Measurements from ENCODE around the gene ZNF296. TPM values are rescaled to one million over a fixed set of nuclear protein-coding genes. Genes with fewer than 3 reads are reported as not detected.

ZNF296 gene
- total RNA-seq, 2 experiments from 2014 or later: 13.5 to 31.4 TPM

- TF ChIP-seq EZH2phosphoT487 (IDR thresholded peaks at IDR 0.05; ENCODE audit: borderline replicate concordance, low read depth, low read length) (no peak), CTCF (conservative IDR thresholded peaks at IDR 0.05; ENCODE audit: low read length) (no peak)
- H3K27ac ChIP-seq (ENCODE audit: low read depth, low read length, poor library complexity, severe bottlenecking): no peak overlapping the region
- no peak for DNase-seq (ENCODE audit: low spot score)
- H4K20me1 ChIP-seq (ENCODE audit: insufficient read depth, low read length): no peaks in the 10 kb centered on the region; the same call in 1 of the 2 replicates
- no peak overlapping the region for H2AFZ ChIP-seq (ENCODE audit: low read length)
- H3K4me2 ChIP-seq (ENCODE audit: low read length): peak overlapping the region; percentile 13; the same call in 1 of the 2 replicates
- H3K9me2 ChIP-seq (ENCODE audit: insufficient read depth, low read length): no peaks in the 10 kb centered on the region
- POLR2A ChIA-PET: interaction anchor here (0.6 kb wide), 1 partner anchor 11 kb away, joined by 3 read pairs; no protein-coding TSS in a partner anchor
- H3K4me3 ChIP-seq (ENCODE audit: low read depth, low read length, poor library complexity, severe bottlenecking): no peak overlapping the region
- CTCF ChIA-PET (ENCODE audit: unreplicated experiment): no interaction called here
- no peaks in the 10 kb centered on the region for H3K9me3 ChIP-seq (ENCODE audit: low read length)
- H3K79me2 ChIP-seq (ENCODE audit: insufficient read depth, low read depth, low read length): peaks cover 47% of the 10 kb centered on the region
- peaks cover 20% of the 10 kb centered on the region; the same call in 1 of the 2 replicates for H3K36me3 ChIP-seq (ENCODE audit: insufficient read depth, low read length)
- peaks cover 14% of the 10 kb centered on the region for H3K4me1 ChIP-seq (ENCODE audit: insufficient read depth, low read length, poor library complexity, severe bottlenecking)
- intact Hi-C loops (cut with micrococcal nuclease; ENCODE audit: unreplicated experiment): no loop called here
- no TSS peak for BruUV-seq (replicated peaks)
Observed at GRCh38 chr19:45103156-45103507, 26.9 kb upstream of the ZNF296 start.

DNA sequence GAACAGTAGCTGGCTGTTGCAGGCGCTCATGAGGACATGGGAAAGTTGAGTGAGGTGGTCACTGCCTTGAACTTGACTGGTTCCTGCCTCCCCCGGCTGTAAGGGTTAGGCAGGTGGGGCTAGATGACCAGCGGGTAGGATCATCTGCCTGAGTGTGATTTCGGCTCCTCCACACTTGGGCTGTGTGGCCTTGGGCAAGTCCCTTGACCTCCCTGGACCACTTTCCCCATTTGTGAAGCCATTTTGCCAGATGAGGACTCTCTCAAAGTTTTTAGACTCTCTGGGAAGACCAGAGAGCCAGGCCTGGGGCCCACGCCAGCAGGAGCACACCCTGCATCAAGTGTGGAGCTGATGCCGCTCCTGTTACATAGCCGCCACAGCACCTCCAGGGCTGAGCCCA, 26.2 kb upstream of the ZNF296 start:
- Histone ChIP-seq H3K4me2 (ENCODE audit: low read length) (no peak overlapping the region), H3K79me2 (ENCODE audit: insufficient read depth, low read depth, low read length) (peaks cover 47% of the 10 kb centered on the region), H3K9me3 (ENCODE audit: low read length) (no peaks in the 10 kb centered on the region), H3K36me3 (ENCODE audit: insufficient read depth, low read length) (peaks cover 20% of the 10 kb centered on the region; the same call in 1 of the 2 replicates), H3K4me1 (ENCODE audit: insufficient read depth, low read length, poor library complexity, severe bottlenecking) (peaks cover 14% of the 10 kb centered on the region), H3K4me3 (ENCODE audit: low read depth, low read length, poor library complexity, severe bottlenecking) (no peak overlapping the region), H3K9me2 (ENCODE audit: insufficient read depth, low read length) (no peaks in the 10 kb centered on the region), H2AFZ (ENCODE audit: low read length) (no peak overlapping the region), H4K20me1 (ENCODE audit: insufficient read depth, low read length) (no peaks in the 10 kb centered on the region; the same call in 1 of the 2 replicates), H3K27ac (ENCODE audit: low read depth, low read length, poor library complexity, severe bottlenecking) (no peak overlapping the region)
- TF ChIP-seq EZH2phosphoT487 (IDR thresholded peaks at IDR 0.05; ENCODE audit: borderline replicate concordance, low read depth, low read length): no peak
- no peak for TF ChIP-seq CTCF (conservative IDR thresholded peaks at IDR 0.05; ENCODE audit: low read length)
- DNase-seq (ENCODE audit: low spot score): no peak
- ChIA-PET POLR2A (interaction anchor here (0.6 kb wide), 1 partner anchor 10 kb away, joined by 3 read pairs; no protein-coding TSS in a partner anchor), CTCF (ENCODE audit: unreplicated experiment) (interaction anchor here (0.6 kb wide), 1 partner anchor 84 kb away, joined by 5 read pairs; no protein-coding TSS in a partner anchor)
- intact Hi-C loops (cut with micrococcal nuclease; ENCODE audit: unreplicated experiment): no loop called here
- BruUV-seq (replicated peaks): no TSS peak

DNA sequence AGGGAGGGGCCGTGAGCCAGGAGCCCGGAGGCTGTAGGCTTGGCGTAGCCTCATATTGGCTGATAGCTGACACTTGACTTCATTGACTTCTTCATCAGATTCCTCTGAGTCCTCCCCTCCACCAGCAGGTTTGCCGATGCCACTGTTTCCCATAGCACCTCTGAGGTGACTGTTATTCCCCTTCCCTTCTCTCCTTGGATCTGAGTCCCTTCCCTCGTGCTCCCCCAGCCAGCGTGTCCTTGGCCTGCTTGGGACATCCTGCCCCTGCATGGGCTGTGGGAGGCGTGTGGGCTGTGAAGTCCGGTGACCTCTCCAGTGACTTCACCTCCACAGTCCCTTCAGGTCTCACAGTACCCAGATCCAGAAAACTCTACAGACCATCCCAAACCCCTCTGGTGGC, 25.5 kb upstream of the ZNF296 start:
- H3K36me3 ChIP-seq (ENCODE audit: insufficient read depth, low read length): peaks cover 20% of the 10 kb centered on the region; the same call in 1 of the 2 replicates
- no peaks in the 10 kb centered on the region; the same call in 1 of the 2 replicates for H4K20me1 ChIP-seq (ENCODE audit: insufficient read depth, low read length)
- no peak overlapping the region for H3K4me2 ChIP-seq (ENCODE audit: low read length)
- no TSS peak for BruUV-seq (replicated peaks)
- POLR2A ChIA-PET: no interaction called here
- peaks cover 54% of the 10 kb centered on the region for H3K79me2 ChIP-seq (ENCODE audit: insufficient read depth, low read depth, low read length)
- no peak overlapping the region for H2AFZ ChIP-seq (ENCODE audit: low read length)
- H3K4me3 ChIP-seq (ENCODE audit: low read depth, low read length, poor library complexity, severe bottlenecking): no peak overlapping the region
- CTCF ChIA-PET (ENCODE audit: unreplicated experiment): interaction anchor here (0.6 kb wide), 1 partner anchor 85 kb away, joined by 5 read pairs; no protein-coding TSS in a partner anchor
- no peaks in the 10 kb centered on the region for H3K9me3 ChIP-seq (ENCODE audit: low read length)
- H3K4me1 ChIP-seq (ENCODE audit: insufficient read depth, low read length, poor library complexity, severe bottlenecking): peaks cover 14% of the 10 kb centered on the region
- no peaks in the 10 kb centered on the region for H3K9me2 ChIP-seq (ENCODE audit: insufficient read depth, low read length)
- intact Hi-C loops (cut with micrococcal nuclease; ENCODE audit: unreplicated experiment): no loop called here
- DNase-seq (ENCODE audit: low spot score): no peak
- TF ChIP-seq EZH2phosphoT487 (IDR thresholded peaks at IDR 0.05; ENCODE audit: borderline replicate concordance, low read depth, low read length) (no peak), CTCF (conservative IDR thresholded peaks at IDR 0.05; ENCODE audit: low read length) (no peak)
- no peak overlapping the region for H3K27ac ChIP-seq (ENCODE audit: low read depth, low read length, poor library complexity, severe bottlenecking)

Measured in OCI-LY7 (cell line).